Loucy (cell line): ENCODE results near the gene IFT81.
"Not testable (repeated sequence)": the region's sequence is repeated elsewhere in the genome, so short reads cannot be mapped to it uniquely, and the experiment has no call there.

Experiments
- CTCF ChIP-seq: fragments of 200-600 bp; sonication (generic); conservative IDR thresholded peaks from 2 replicates; pipeline ENCODE4 v1.5.1; 2014; ENCODE audit warnings: mild to moderate bottlenecking, antibody characterized with exemption, low read length
- EZH2phosphoT487 ChIP-seq: fragments of 200-600 bp; IDR thresholded peaks from 2 replicates; pipeline ENCODE4 v1.6.1; 2018; ENCODE audit warnings: antibody characterized with exemption, mild to moderate bottlenecking, moderate library complexity, borderline replicate concordance

DNA sequence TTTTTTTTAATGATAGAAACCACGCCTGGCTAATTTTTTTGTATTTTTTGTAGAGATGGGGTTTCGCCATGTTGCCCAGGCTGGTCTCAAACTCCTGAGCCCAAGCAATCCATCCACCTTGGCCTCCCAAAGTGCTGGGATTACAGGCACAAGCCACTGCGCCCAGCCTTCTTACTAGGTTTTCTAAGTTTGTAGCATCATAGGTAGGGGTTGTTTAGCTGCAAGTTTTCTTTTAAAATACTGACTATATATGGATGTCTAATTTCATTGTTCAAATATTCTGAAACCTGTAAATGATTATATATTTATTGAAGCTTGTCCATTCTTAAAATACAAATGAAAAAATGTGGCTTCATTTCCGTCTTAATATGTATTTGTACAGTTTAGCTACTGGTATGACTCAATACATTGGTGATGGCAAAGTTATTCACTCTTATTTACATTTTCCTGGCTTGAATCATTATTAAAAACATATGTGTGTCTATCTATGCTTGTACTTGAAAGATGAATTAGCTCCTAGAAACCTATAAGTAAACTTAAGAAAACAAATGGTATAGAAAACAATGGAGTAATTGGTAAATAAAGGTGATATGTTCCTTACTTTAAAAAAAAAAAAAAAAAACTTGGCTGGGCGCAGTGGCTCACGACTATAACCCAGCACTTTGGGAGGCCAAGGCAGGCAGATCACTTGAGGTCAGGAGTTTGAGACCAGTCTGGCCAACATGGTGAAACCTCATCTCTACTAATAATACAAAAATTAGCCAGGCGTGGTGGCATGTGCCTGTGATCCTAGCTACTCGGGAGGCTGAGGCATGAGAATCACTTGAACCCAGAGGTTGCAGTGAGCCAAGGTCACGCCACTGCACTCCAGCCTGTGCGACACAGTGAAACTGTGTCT lies 87.7 kb downstream of the IFT81 start:
- not testable (repeated sequence) for TF ChIP-seq EZH2phosphoT487, CTCF
